Mucosa of descending colon (tissue), 3 donors: ENCODE measurements around the gene STAT3. TPM values are rescaled to one million over a fixed set of nuclear protein-coding genes. Genes with fewer than 3 reads are reported as not detected.
A peak's percentile ranks its signal among the peaks of the same experiment; 100 is the strongest.

Experiments
- ATAC-seq: fragments of 200-7000 bp; cut with Tn5 transposase; one replicate; pipeline ENCODE4 v1.9.1; 2020; ENCODE audit warnings: mild to moderate bottlenecking, moderate library complexity
- DNase-seq, 3 donors: peaks; one replicate each; pipeline ENCODE4 v3.0.0-alpha.2; 2020
- H3K36me3 ChIP-seq: fragments of 200-600 bp; one replicate; pipeline ENCODE4 v1.8.0; 2021; ENCODE audit warnings: low read depth, mild to moderate bottlenecking
- H3K4me1 ChIP-seq: fragments of 200-600 bp; one replicate; pipeline ENCODE4 v1.8.0; 2021; ENCODE audit warnings: low read depth, mild to moderate bottlenecking
- H3K4me3 ChIP-seq: fragments of 200-600 bp; one replicate; pipeline ENCODE4 v1.8.0; 2021; ENCODE audit warnings: mild to moderate bottlenecking
- H3K9me3 ChIP-seq: fragments of 200-600 bp; one replicate; pipeline ENCODE4 v1.8.0; 2021; ENCODE audit warnings: mild to moderate bottlenecking
- CTCF ChIP-seq: fragments of 200-600 bp; IDR thresholded peaks from one replicate; pipeline ENCODE4 v1.8.0; 2022; ENCODE audit warnings: antibody characterized with exemption, mild to moderate bottlenecking
- intact Hi-C, 2 donors: fragments of 100-400 bp; cut with DNase I in 1 of 2; cut with micrococcal nuclease in 1 of 2; formaldehyde crosslinking; loops; one replicate each; pipeline versions ENCODE4 v1.11.0 to v1.11.1; 2022; cut with DNase I, micrococcal nuclease
- total RNA-seq, 3 donors: library from RNA; stranded (reverse); fragmentation: NEBNext Ultra II Directional in 2 of 3; extraction: Animal tissue kit (Norgen Biotek cat#: 25700) in 2 of 3; gene quantifications; one replicate each; pipeline versions ENCODE4 v1.2.1 to v1.2.4, GENCODE V29; 2021 to 2023
- donor health status: DM: no; HTN: no; CAD: no; lungs with moderate emphysema.
- donor health status: DM: no; HTN: no; CAD: no.
- donor health status: DM: no; HTN: yes; CAD: no.

The STAT3 gene
- total RNA-seq, 3 donors from 2014 or later = 158 to 230 (median 227) TPM

GRCh38 chr17:42317266-42317845, 70.9 kb downstream of the STAT3 start:
- intact Hi-C loops = no loop called here
- Histone ChIP-seq H3K9me3 (no peaks in the 10 kb centered on the region), H3K4me3 (no peak overlapping the region), H3K36me3 (peaks cover 6% of the 10 kb centered on the region), H3K4me1 (peaks cover 4% of the 10 kb centered on the region)
- no peak for TF ChIP-seq CTCF
- no peak for ATAC-seq
- no peak for DNase-seq

GRCh38 chr17:42316755-42317154, 71.5 kb downstream of the STAT3 start:
- no peak for TF ChIP-seq CTCF
- ATAC-seq (no peak), DNase-seq (no peak)
- intact Hi-C loops = no loop called here
- H3K4me3 ChIP-seq = no peak overlapping the region
- no peaks in the 10 kb centered on the region for H3K9me3 ChIP-seq
- peaks cover 6% of the 10 kb centered on the region for H3K36me3 ChIP-seq
- peaks cover 8% of the 10 kb centered on the region for H3K4me1 ChIP-seq

- H3K9me3 ChIP-seq = no peaks in the 10 kb centered on the region
- H3K4me1 ChIP-seq = peaks cover 14% of the 10 kb centered on the region
- H3K36me3 ChIP-seq = peaks cover 6% of the 10 kb centered on the region
- no peak overlapping the region for H3K4me3 ChIP-seq
- DNase-seq = no peak
- no peak for TF ChIP-seq CTCF
- intact Hi-C loops = no loop called here
- peak; percentile 11 for ATAC-seq
These were observed 72.7 kb downstream of the STAT3 start for GRCh38 chr17:42315402-42316156.

GRCh38 chr17:42313773-42314566, 74.3 kb downstream of the STAT3 start:
- no peak for DNase-seq
- peaks cover 14% of the 10 kb centered on the region for H3K4me1 ChIP-seq
- TF ChIP-seq CTCF = no peak
- intact Hi-C loops = no loop called here
- peaks cover 6% of the 10 kb centered on the region for H3K36me3 ChIP-seq
- ATAC-seq = no peak
- no peak overlapping the region for H3K4me3 ChIP-seq
- no peaks in the 10 kb centered on the region for H3K9me3 ChIP-seq

- no peak overlapping the region for H3K4me3 ChIP-seq
- intact Hi-C loops = no loop called here
- peaks cover 6% of the 10 kb centered on the region for H3K36me3 ChIP-seq
- no peak for TF ChIP-seq CTCF
- DNase-seq = no peak
- H3K9me3 ChIP-seq = no peaks in the 10 kb centered on the region
- no peak for ATAC-seq
- H3K4me1 ChIP-seq = peaks cover 14% of the 10 kb centered on the region
These were observed 74.9 kb downstream of the STAT3 start for GRCh38 chr17:42313389-42313772.
